ENCODE results near the gene ZMAT5. TPM values are rescaled to one million over a fixed set of nuclear protein-coding genes. Genes with fewer than 3 reads are reported as not detected.

ZMAT5 gene
- total RNA-seq, 1 donor = 14.2 TPM

DNA sequence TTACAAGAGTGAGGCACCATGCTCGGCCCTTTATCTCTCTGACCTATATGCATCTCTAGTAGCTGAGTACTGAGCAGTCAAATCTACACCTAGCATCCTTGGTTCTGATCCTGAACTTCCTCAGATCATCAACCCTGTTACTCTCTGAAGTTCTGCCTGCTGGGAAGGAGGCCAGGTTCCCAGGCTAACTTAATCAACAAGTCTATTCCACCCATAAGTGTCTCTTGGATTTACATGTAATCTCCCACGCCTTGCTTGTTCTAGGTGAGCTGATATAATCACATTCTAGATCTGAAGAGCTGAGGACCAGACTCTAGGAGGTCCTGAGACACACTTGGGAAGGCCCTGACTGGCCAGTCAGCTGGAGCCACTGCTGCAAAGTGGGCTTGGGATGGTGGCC, 24.9 kb downstream of the ZMAT5 start:
- H3K4me3 ChIP-seq (ENCODE audit: low read depth, low read length) = no peak overlapping the region
- TF ChIP-seq, protein P1, sequence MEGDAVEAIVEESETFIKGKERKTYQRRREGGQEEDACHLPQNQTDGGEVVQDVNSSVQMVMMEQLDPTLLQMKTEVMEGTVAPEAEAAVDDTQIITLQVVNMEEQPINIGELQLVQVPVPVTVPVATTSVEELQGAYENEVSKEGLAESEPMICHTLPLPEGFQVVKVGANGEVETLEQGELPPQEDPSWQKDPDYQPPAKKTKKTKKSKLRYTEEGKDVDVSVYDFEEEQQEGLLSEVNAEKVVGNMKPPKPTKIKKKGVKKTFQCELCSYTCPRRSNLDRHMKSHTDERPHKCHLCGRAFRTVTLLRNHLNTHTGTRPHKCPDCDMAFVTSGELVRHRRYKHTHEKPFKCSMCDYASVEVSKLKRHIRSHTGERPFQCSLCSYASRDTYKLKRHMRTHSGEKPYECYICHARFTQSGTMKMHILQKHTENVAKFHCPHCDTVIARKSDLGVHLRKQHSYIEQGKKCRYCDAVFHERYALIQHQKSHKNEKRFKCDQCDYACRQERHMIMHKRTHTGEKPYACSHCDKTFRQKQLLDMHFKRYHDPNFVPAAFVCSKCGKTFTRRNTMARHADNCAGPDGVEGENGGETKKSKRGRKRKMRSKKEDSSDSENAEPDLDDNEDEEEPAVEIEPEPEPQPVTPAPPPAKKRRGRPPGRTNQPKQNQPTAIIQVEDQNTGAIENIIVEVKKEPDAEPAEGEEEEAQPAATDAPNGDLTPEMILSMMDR (IDR thresholded peaks at IDR 0.05; ENCODE audit: insufficient read depth, low read depth, low read length) = no peak
- DNase-seq (ENCODE audit: low read depth) = no peak

DNA sequence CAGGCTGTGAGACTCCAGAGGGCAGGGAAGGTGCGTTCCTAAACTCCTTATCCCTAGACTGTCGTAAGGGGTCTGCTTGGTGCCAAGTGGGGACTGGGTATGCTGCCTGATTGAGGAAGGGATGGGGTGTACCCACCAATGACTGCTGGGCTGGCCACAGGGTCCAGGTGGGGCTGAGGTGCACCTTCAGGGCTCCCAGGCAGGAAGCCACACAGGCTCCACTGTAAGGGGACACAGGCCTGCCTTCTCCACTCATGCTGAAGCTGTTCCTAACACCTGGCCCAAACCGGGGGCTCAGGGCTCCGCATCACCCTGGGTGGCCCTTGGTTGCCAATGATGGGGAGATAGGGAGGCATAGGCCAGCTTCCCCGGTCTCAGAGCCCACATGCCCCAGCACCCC, 26.6 kb downstream of the ZMAT5 start:
- no peak overlapping the region for H3K4me3 ChIP-seq (ENCODE audit: low read depth, low read length)
- DNase-seq (ENCODE audit: low read depth) = no peak
- TF ChIP-seq, protein P1 (IDR thresholded peaks at IDR 0.05; ENCODE audit: insufficient read depth, low read depth, low read length) = no peak

DNA sequence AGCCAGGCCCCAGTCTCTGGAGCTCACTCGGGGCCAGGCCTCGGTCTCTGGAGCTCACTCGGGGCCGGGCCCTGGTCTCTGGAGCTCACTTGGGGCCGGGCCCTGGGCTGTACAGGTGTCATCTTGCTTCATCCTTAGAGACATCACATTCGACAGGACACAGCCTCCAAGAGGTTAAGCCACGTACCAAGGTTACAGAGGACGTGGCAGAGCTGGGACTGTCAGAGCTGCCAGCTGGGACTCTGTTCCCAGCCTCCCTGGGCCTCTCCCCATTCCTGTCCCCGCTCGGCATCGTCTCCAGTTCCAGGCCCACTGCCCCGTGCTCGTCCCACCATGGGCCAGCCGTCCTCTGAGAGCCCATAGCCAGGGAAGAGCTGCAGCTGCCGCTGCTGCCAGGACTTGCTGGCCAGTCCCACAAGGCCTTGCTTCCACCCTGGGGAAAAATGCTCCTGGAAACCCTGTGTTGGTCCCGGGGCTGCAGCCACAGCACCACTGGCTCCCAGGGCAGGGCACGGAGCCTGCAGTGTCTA, 27.4 kb downstream of the ZMAT5 start:
- DNase-seq (ENCODE audit: low read depth) = no peak
- H3K4me3 ChIP-seq (ENCODE audit: low read depth, low read length) = no peak overlapping the region
- TF ChIP-seq, protein P1 (IDR thresholded peaks at IDR 0.05; ENCODE audit: insufficient read depth, low read depth, low read length) = no peak

DNA sequence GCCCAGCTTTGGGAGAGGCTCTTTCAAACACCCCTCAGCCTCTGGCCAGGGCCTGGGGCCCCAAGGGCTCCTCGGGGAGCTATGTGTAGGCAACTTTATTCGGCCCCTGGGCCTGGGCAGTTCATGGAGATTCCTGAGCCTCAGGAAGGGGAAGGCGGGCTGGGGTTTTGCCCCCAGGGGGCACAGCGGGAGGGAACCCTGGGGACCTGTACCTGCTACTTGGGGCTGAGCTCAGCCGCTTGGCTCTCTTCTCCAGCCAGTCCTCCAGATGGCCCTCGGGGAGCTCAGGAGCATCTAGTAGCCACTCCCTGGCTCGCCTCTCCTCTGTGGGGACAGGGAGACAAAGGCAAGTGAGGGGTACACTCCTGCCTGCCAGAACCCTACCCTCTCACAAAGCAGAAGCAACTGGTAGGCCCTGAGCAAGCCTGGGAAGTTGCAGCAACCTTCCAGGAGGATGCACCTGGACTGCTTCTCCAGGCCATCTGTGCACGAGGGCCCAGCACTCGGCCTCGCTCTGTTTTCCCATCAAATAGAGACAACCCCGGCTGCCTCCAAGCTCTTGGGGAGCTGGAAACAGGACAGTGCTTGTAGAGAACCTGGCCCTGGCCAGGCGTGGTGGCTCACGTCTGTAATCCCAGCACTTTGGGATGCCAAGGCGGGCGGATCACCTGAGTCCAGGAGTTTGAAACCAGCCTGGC, 28.5 kb downstream of the ZMAT5 start:
- no peak for DNase-seq (ENCODE audit: low read depth)
- TF ChIP-seq, protein P1 (IDR thresholded peaks at IDR 0.05; ENCODE audit: insufficient read depth, low read depth, low read length) = no peak
- H3K4me3 ChIP-seq (ENCODE audit: low read depth, low read length) = no peak overlapping the region

DNA sequence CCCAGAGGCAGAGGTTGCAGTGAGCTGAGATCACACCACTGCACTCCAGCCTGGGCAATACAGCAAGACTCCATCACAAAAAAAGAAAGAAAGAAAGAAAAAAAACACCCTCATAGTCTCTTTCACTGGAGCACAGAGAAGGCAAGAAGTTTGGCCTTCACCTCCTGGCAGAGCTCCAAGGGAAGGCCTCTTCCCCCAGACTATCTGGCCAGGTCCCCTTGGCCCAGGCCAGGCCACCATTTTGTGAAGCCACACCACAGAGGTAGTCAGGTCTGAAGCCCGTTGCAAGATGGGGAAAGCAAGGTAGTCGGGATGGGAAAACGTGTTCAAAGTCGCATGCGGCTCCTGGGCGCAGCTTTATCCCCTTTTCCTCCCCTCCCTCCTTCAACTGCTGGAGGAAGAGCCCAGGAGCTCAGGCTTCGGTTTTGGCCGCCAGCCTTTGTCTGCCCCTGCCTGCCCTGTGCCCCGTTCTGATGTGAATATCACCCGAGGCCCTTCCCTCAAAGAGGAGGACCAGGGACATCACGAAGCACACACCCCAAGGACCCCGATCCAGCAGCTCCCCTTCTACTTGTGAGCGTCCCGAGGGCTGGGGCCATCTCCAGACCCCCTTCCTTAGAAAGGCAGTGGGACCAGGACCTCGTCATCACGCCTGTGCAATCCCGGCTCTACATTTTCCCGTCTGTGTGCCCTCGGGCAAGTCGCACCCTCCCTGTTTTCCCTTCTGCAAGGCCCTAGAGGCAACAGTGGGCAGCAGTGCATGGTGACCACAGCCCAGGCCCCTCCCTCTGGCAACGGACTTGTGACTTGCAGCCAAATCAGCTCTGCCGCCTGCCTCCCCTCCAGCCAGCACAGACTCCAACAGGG, 29.3 kb downstream of the ZMAT5 start:
- DNase-seq (ENCODE audit: low read depth) = no peak
- TF ChIP-seq, protein P1 (IDR thresholded peaks at IDR 0.05; ENCODE audit: insufficient read depth, low read depth, low read length) = no peak
- no peak overlapping the region for H3K4me3 ChIP-seq (ENCODE audit: low read depth, low read length)

DNA sequence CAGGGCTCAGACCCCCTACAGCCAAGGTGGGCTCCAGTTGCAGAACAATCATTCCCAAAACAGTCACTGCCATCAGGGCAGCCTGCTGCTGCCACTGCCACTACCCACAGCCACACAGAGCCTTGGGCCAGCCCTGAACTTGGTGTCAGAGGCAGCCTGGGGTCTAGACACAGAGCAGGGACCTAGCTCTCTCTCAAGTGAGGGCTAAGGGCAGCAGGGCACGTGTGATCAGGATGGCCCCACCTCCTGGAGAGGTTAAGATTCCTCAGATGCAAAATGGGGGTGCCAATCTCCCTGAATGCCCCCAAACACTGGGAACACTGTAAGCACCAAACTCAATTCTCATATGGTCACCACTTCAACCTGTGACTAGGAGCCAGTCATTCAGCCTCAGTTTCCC, 31.4 kb downstream of the ZMAT5 start:
- no peak for DNase-seq (ENCODE audit: low read depth)

More for the DNA sequence above, 31.4 kb downstream of the ZMAT5 start:
- no peak overlapping the region for H3K4me3 ChIP-seq (ENCODE audit: low read depth, low read length)
- TF ChIP-seq, protein P1 (IDR thresholded peaks at IDR 0.05; ENCODE audit: insufficient read depth, low read depth, low read length) = no peak
